ENCODE data around the gene DOCK2. TPM values are rescaled to one million over a fixed set of nuclear protein-coding genes. Genes with fewer than 3 reads are reported as not detected.

Gene DOCK2
- total RNA-seq, 6 donors from 2014 or later: 46.7 to 150 (median 73.8) TPM

DNA sequence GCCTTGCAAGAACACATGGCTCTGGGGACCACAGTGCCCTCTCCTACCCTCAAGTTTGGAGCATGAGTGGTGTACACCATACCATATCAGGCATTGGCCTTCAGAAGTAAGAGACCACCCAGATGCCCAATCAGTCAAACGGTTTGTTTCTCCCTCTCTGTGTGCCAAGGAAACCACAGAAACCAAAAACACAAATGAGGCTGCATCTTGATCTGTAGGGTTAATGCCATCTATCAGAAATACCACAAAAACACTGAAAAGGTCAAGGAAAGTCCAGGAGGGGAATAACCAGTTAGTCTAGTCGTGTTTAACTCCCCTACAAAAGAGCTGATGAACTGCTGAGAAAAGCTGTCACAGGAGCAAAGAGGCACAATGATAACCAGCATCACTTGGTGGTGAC, 264.8 kb downstream of the DOCK2 start:
- WGBS, 2 donors: 37 to 40% methylated on average over 2 of the region's 2 CpGs
- no peak overlapping the region for H3K27ac ChIP-seq
- H3K4me3 ChIP-seq: no peak overlapping the region
- no peaks in the 10 kb centered on the region for H3K9me3 ChIP-seq
- no peaks in the 10 kb centered on the region for H3K4me1 ChIP-seq
- ATAC-seq (ENCODE audit: low FRiP score in 2 of 2) (no peak), DNase-seq (no peak)
- TF ChIP-seq EP300 (IDR thresholded peaks at IDR 0.05) (no peak), POLR2A (IDR thresholded peaks at IDR 0.05) (no peak), POLR2AphosphoS5 (IDR thresholded peaks at IDR 0.05) (no peak)
- TF ChIP-seq, protein P1, sequence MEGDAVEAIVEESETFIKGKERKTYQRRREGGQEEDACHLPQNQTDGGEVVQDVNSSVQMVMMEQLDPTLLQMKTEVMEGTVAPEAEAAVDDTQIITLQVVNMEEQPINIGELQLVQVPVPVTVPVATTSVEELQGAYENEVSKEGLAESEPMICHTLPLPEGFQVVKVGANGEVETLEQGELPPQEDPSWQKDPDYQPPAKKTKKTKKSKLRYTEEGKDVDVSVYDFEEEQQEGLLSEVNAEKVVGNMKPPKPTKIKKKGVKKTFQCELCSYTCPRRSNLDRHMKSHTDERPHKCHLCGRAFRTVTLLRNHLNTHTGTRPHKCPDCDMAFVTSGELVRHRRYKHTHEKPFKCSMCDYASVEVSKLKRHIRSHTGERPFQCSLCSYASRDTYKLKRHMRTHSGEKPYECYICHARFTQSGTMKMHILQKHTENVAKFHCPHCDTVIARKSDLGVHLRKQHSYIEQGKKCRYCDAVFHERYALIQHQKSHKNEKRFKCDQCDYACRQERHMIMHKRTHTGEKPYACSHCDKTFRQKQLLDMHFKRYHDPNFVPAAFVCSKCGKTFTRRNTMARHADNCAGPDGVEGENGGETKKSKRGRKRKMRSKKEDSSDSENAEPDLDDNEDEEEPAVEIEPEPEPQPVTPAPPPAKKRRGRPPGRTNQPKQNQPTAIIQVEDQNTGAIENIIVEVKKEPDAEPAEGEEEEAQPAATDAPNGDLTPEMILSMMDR (IDR thresholded peaks at IDR 0.05): no peak
- no peaks in the 10 kb centered on the region for H3K36me3 ChIP-seq
- H3K27me3 ChIP-seq: no peaks in the 10 kb centered on the region

DNA sequence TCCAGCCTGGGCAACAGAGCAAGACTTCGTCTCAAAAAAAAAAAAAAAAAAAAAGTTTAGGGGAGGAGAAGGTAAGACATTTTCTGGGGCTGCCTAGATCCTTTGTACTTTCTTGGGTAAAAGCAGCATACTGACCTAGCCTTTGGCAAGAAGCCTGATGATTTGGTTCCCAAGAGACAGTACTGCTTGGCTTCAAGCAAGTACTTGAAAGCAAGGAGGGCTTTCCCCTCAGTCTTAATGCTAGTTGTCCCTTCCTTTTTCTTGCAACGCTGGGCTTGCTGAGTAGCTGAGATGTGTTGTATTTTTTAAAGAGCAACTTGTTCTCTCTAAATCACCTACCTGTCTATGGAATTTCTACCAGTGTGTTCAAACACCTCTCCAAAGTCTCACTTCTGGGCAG, 267.0 kb downstream of the DOCK2 start:
- H3K4me3 ChIP-seq: no peak overlapping the region
- WGBS, 2 donors: 52% methylated on average over 2 of the region's 2 CpGs
- no peak for TF ChIP-seq POLR2A (IDR thresholded peaks at IDR 0.05)
- TF ChIP-seq POLR2AphosphoS5 (IDR thresholded peaks at IDR 0.05): no peak
- TF ChIP-seq, protein P1 (IDR thresholded peaks at IDR 0.05): no peak
- no peak for TF ChIP-seq EP300 (IDR thresholded peaks at IDR 0.05)
- H3K27ac ChIP-seq: no peak overlapping the region
- DNase-seq (no peak), ATAC-seq (ENCODE audit: low FRiP score in 2 of 2) (no peak)
- H3K4me1 ChIP-seq: no peaks in the 10 kb centered on the region
- H3K36me3 ChIP-seq: no peaks in the 10 kb centered on the region
- no peaks in the 10 kb centered on the region for H3K27me3 ChIP-seq
- H3K9me3 ChIP-seq: no peaks in the 10 kb centered on the region

DNA sequence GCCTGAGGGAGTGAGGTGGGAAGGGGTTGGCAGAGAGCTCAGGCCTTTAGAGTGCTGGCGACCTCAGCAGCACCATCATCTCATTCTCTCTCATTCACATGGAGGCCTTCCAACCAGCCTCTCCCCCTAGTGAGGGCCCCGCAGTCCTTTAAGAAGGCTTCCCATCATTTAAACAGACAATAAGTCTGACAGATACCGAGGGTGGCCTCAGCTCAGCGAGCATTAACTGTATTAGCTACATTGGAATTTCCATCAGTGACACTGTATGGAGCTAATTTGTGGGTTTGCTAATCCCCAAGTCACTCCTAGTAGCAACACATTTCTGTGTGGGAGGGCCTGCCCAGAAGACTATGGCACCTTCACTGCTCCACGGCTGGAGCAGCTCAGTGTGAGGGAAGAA, 267.4 kb downstream of the DOCK2 start:
- TF ChIP-seq, protein P1 (IDR thresholded peaks at IDR 0.05): no peak
- TF ChIP-seq POLR2AphosphoS5 (IDR thresholded peaks at IDR 0.05) (no peak), EP300 (IDR thresholded peaks at IDR 0.05) (no peak), POLR2A (IDR thresholded peaks at IDR 0.05) (no peak)
- H3K27ac ChIP-seq: no peak overlapping the region
- no peaks in the 10 kb centered on the region for H3K9me3 ChIP-seq
- ATAC-seq (ENCODE audit: low FRiP score in 2 of 2): no peak
- H3K4me3 ChIP-seq: no peak overlapping the region
- DNase-seq: no peak
- no peaks in the 10 kb centered on the region for H3K27me3 ChIP-seq
- H3K36me3 ChIP-seq: no peaks in the 10 kb centered on the region
- no peaks in the 10 kb centered on the region for H3K4me1 ChIP-seq
- WGBS, 2 donors: 58 to 77% methylated on average over 2 to 5 of the region's 5 CpGs

DNA sequence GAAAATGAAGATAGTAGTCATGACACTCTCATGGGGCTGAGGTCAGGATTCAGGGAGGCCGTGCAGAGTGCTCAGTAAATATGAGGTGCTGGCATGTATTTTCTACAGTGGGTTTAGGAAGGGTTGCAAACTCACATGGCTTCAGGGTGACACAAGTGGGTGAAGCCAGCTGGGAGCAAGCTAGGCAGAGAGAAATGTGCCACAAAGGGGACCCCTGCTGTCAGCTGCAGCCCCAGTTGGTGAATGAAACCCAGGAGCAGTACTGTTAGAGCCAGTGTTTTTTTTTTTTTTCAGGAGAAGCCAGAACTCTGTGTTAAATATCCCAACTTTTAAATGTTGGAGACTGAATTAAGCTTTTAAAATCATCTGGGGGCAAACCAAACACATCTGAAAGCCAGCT, 267.9 kb downstream of the DOCK2 start:
- 80 to 100% methylated on average over 1 of the region's 1 CpG for WGBS, 2 donors
- TF ChIP-seq POLR2AphosphoS5 (IDR thresholded peaks at IDR 0.05) (no peak), POLR2A (IDR thresholded peaks at IDR 0.05) (no peak), EP300 (IDR thresholded peaks at IDR 0.05) (no peak)
- TF ChIP-seq, protein P1 (IDR thresholded peaks at IDR 0.05): no peak
- ATAC-seq (ENCODE audit: low FRiP score in 2 of 2): no peak
- no peak overlapping the region for H3K4me3 ChIP-seq
- H3K27ac ChIP-seq: no peak overlapping the region
- no peaks in the 10 kb centered on the region for H3K9me3 ChIP-seq
- H3K36me3 ChIP-seq: no peaks in the 10 kb centered on the region
- DNase-seq: no peak
- no peaks in the 10 kb centered on the region for H3K4me1 ChIP-seq
- H3K27me3 ChIP-seq: no peaks in the 10 kb centered on the region

Data from upper lobe of left lung (tissue), 6 donors.